ENCODE data around the gene SLC6A2. TPM values are rescaled to one million over a fixed set of nuclear protein-coding genes. Genes with fewer than 3 reads are reported as not detected.

Gene SLC6A2
- total RNA-seq, 4 donors from 2014 or later: 0.65 to 1.7 (median 1.3) TPM; not detected in 1

- TF ChIP-seq CTCF (IDR thresholded peaks at IDR 0.05; ENCODE audit: low read depth): no peak
Observed at GRCh38 chr16:55660828-55661227, 5.0 kb downstream of the SLC6A2 start.

- TF ChIP-seq CTCF (IDR thresholded peaks at IDR 0.05; ENCODE audit: low read depth): no peak
Observed at GRCh38 chr16:55661941-55662643, 6.3 kb downstream of the SLC6A2 start.

GRCh38 chr16:55662644-55663031 lies 6.8 kb downstream of the SLC6A2 start:
- no peak for TF ChIP-seq CTCF (IDR thresholded peaks at IDR 0.05; ENCODE audit: low read depth)

- TF ChIP-seq CTCF (IDR thresholded peaks at IDR 0.05; ENCODE audit: low read depth): no peak
Observed at GRCh38 chr16:55663225-55663624, 7.4 kb downstream of the SLC6A2 start.

- TF ChIP-seq CTCF (IDR thresholded peaks at IDR 0.05; ENCODE audit: low read depth): no peak
Observed at GRCh38 chr16:55663765-55664677, 8.2 kb downstream of the SLC6A2 start.

GRCh38 chr16:55664786-55665407 lies 9.1 kb downstream of the SLC6A2 start:
- TF ChIP-seq CTCF (IDR thresholded peaks at IDR 0.05; ENCODE audit: low read depth): no peak

- TF ChIP-seq CTCF (IDR thresholded peaks at IDR 0.05; ENCODE audit: low read depth): no peak
Observed at GRCh38 chr16:55665511-55665910, 9.7 kb downstream of the SLC6A2 start.

All from subcutaneous adipose tissue (tissue), 4 donors.